Measurements from ENCODE around the gene SRP68. TPM values are rescaled to one million over a fixed set of nuclear protein-coding genes. Genes with fewer than 3 reads are reported as not detected.

SRP68 gene
- total and polyA plus RNA-seq, 2 of the 8 experiments (the other 6 are each of a cell fraction or from before 2014, with no cell fraction given): 57.7 to 83.5 TPM

- WGBS, 2 experiments (ENCODE audit: extremely low coverage in 1 of 2, insufficient coverage in 1 of 2, insufficient read length in 1 of 2, insufficient replicate concordance in 2 of 2, low coverage in 1 of 2, low lambda C conversion rate in 2 of 2, missing lambda C conversion rate in 1 of 2): 96% methylated on average over 19 of the region's 20 CpGs; no CpG with 5 or more reads in 1 of the 2 experiments
- DNase-seq (ENCODE audit: low read depth in 1 of 2, low spot score in 2 of 2): no peak
Observed at GRCh38 chr17:76092526-76093413, 20.5 kb upstream of the SRP68 start.

More at GRCh38 chr17:76092526-76093413, 20.5 kb upstream of the SRP68 start:
- Histone ChIP-seq H4K5ac (ENCODE audit: insufficient read length, low read depth, low read length) (no peak overlapping the region), H3K4me2 (ENCODE audit: insufficient read depth in 1 of 2, low read depth in 2 of 2, low read length in 2 of 2) (no peak overlapping the region), H2BK5ac (ENCODE audit: low read depth, low read length) (no peak overlapping the region; the same call in 1 of the 2 replicates), H3K14ac (ENCODE audit: insufficient read length) (no peak overlapping the region), H3K4me3 (ENCODE audit: extremely low read depth in 1 of 4, insufficient read depth in 2 of 4, low read depth in 3 of 4, low read length in 4 of 4) (no peak overlapping the region), H3K27me3 (replicated peaks in 1 of 4; ENCODE audit: control insufficient read depth in 3 of 4, extremely low read depth in 1 of 4, insufficient read depth in 3 of 4, low read length in 3 of 4) (no peaks in the 10 kb centered on the region), H4K20me1 (replicated peaks in 1 of 2; ENCODE audit: control insufficient read depth in 1 of 2, insufficient read depth in 2 of 2, low read length in 2 of 2) (peaks cover 0 to 10% of the 10 kb centered on the region in 2 experiments), H3K23ac (ENCODE audit: insufficient read length) (no peak overlapping the region), H2BK15ac (ENCODE audit: low read length) (no peak overlapping the region), H4K91ac (replicated peaks; ENCODE audit: insufficient read length, low read length) (no peak overlapping the region), H3K27ac (ENCODE audit: low read depth, low read length) (no peak overlapping the region), H3K23me2 (ENCODE audit: low read depth, low read length) (no peaks in the 10 kb centered on the region), H2BK12ac (ENCODE audit: low read depth, low read length) (no peak overlapping the region), H3K4ac (replicated peaks; ENCODE audit: insufficient read length, low read depth, low read length) (no peak overlapping the region), H3K79me2 (ENCODE audit: control insufficient read depth in 1 of 2, insufficient read depth in 2 of 2, low read length in 2 of 2) (no peaks in the 10 kb centered on the region), H3K9ac (replicated peaks in 1 of 4; ENCODE audit: extremely low read depth in 1 of 4, low read depth in 3 of 4, low read length in 3 of 4) (no peak overlapping the region), H2AK5ac (ENCODE audit: low read depth, low read length) (no peak overlapping the region), H3K79me1 (ENCODE audit: low read depth, low read length) (peaks cover under 1% of the 10 kb centered on the region; the same call in 1 of the 2 replicates), H3K56ac (replicated peaks; ENCODE audit: insufficient read length, low read depth, low read length) (no peak overlapping the region), H2BK20ac (ENCODE audit: low read length) (no peak overlapping the region), H3K36me3 (ENCODE audit: control insufficient read depth in 2 of 4, insufficient read depth in 4 of 4, low read length in 3 of 4) (peaks cover 27 to 67% (median 40%) of the 10 kb centered on the region in 4 experiments; a peak in 7 of 8 replicates), H4K8ac (ENCODE audit: extremely low read depth, insufficient read depth, low read length) (no peak overlapping the region), H3K18ac (ENCODE audit: extremely low read depth, low read length) (no peak overlapping the region), H3K9me3 (ENCODE audit: insufficient read depth in 2 of 2, low read depth in 1 of 2, low read length in 1 of 2) (no peaks in the 10 kb centered on the region), H2BK120ac (replicated peaks; ENCODE audit: low read depth, low read length) (no peak overlapping the region), H3K4me1 (replicated peaks in 1 of 4; ENCODE audit: control insufficient read depth in 3 of 4, insufficient read depth in 4 of 4, low read length in 3 of 4) (no peaks in the 10 kb centered on the region), H2AFZ (ENCODE audit: low read length) (no peak overlapping the region)
- ChIA-PET CTCF (ENCODE audit: partially characterized antibody) (interaction anchor here (0.7 to 2.8 kb wide), 9 partner anchors 9 to 245 kb away, joined by 3 to 11 read pairs (median 5); partner anchors contain the start of genes EXOC7 and ZACN), POLR2A (ENCODE audit: partially characterized antibody) (interaction anchor here (0.6 to 2.2 kb wide), 4 partner anchors 10 to 172 kb away, joined by 3 to 19 read pairs (median 4); partner anchors contain the start of genes EXOC7 and GALR2)
- TF ChIP-seq CBX8 (IDR thresholded peaks at IDR 0.05; ENCODE audit: borderline replicate concordance, low read depth, low read length) (no peak), SAP30 (IDR thresholded peaks at IDR 0.05; ENCODE audit: insufficient read depth, insufficient replicate concordance, low read length) (no peak), CBX5 (IDR thresholded peaks at IDR 0.05; ENCODE audit: low read depth, low read length) (no peak), SP4 (IDR thresholded peaks at IDR 0.05; ENCODE audit: low read length) (no peak), YY1 (IDR thresholded peaks at IDR 0.05; ENCODE audit: low read depth, low read length) (no peak)
- no peak for FAIRE-seq

Measured in H1 (cell line).